ENCODE data around the gene PPIL1. TPM values are rescaled to one million over a fixed set of nuclear protein-coding genes. Genes with fewer than 3 reads are reported as not detected.

Gene PPIL1
- total and polyA plus RNA-seq, 10 of the 15 experiments (the other 5 are each of a cell fraction or from before 2014, with no cell fraction given) = 39.5 to 95.8 (median 70.5) TPM

DNA sequence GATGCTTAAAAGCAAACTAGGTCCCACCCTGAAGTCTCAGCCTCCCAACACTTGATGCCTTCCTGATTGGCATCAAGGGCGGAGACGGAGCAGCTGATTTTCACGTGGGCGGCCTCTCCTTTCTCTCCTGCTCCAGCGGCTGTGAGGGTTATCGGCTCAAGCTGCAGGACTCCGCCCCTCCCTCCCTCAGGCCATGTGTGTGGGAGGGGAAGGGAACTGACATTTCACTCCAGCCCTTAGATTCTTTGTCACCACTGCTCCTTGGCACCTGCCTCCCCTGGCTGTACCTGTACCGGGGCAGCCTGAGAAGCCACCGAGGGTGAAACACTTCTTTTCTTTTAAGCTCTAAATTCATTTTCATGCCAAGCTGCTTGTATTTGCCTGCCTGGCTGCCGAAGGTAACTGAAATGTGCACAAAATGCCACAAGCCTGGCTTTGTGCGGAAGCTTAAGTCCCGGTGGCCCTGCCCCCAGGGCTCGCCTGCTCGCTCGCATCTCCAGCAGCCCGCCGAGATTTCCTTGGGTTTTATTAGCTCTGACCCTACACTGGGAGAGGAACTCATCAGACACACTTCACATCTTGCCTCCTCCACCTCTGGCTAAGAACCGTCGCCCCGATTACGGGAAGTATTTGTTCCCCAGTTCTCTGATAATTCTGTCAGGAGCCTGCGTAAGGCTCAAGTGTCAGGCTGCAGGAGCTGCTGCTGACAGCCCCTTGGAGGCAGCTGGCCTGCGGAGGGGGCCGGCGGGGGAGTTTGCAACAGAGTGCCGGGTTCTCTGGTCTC is 25.8 kb downstream of the PPIL1 start:
- no peak for ATAC-seq
- FAIRE-seq = no peak
- Histone ChIP-seq H3K9me3 (replicated peaks; ENCODE audit: control insufficient read depth, insufficient read depth, low read length) (no peaks in the 10 kb centered on the region; the same call in 2 of the 3 replicates), H3K27me3 (replicated peaks in 1 of 2; ENCODE audit: control insufficient read depth in 2 of 2, insufficient read depth in 2 of 2, low read length in 1 of 2) (no peaks in the 10 kb centered on the region), H3K9ac (ENCODE audit: control insufficient read depth, insufficient read depth, low read length) (no peak overlapping the region), H3K27ac (ENCODE audit: control insufficient read depth, insufficient read depth) (no peak overlapping the region), H3K4me2 (ENCODE audit: control insufficient read depth, insufficient read depth) (no peak overlapping the region), H3K36me3 (ENCODE audit: control insufficient read depth in 2 of 2, insufficient read depth in 2 of 2, low read length in 1 of 2) (no peaks in the 10 kb centered on the region; a peak in 2 of 4 replicates), H2AFZ (ENCODE audit: control insufficient read depth, low read depth, low read length) (no peak overlapping the region), H3K79me2 (ENCODE audit: control insufficient read depth, insufficient read depth, low read length) (no peaks in the 10 kb centered on the region), H3K4me1 (ENCODE audit: control insufficient read depth, insufficient read depth, low read length) (no peaks in the 10 kb centered on the region), H3K4me3 (no peak overlapping the region), H4K20me1 (ENCODE audit: control insufficient read depth, insufficient read depth) (no peaks in the 10 kb centered on the region)
- WGBS (ENCODE audit: insufficient coverage, insufficient replicate concordance, low lambda C conversion rate, missing lambda C conversion rate) = 62% methylated on average over 26 of the region's 26 CpGs
- POLR2A ChIA-PET = no interaction called here
- DNase-seq (ENCODE audit: low read depth, low spot score) = no peak
- SMC1A ChIA-PET (ENCODE audit: uncharacterized antibody, unreplicated experiment) = interaction anchor here (0.7 to 7.2 kb wide), 6 partner anchors 12 to 322 kb away, joined by 3 to 106 read pairs (median 4); no protein-coding TSS in a partner anchor
- CTCF ChIA-PET = interaction anchor here (0.9 to 5.4 kb wide), 13 partner anchors 24 to 234 kb away, joined by 3 to 147 read pairs (median 8); partner anchors contain the start of genes C6orf89 and PPIL1
- RAD21 ChIA-PET (ENCODE audit: unreplicated experiment) = interaction anchor here (0.7 to 6.2 kb wide), 3 partner anchors 84 to 362 kb away, joined by 3 to 49 read pairs (median 3); no protein-coding TSS in a partner anchor
- in situ Hi-C loops (cut with MboI) (no loop called here), intact Hi-C loops (cut with micrococcal nuclease; ENCODE audit: unreplicated experiment) (no loop called here)
- BruUV-seq (replicated peaks) = no TSS peak
- no peak for TF ChIP-seq CREM (IDR thresholded peaks at IDR 0.05; ENCODE audit: low read depth)
- no peak for TF ChIP-seq IKZF2 (IDR thresholded peaks at IDR 0.05)
- TF ChIP-seq, protein P1, sequence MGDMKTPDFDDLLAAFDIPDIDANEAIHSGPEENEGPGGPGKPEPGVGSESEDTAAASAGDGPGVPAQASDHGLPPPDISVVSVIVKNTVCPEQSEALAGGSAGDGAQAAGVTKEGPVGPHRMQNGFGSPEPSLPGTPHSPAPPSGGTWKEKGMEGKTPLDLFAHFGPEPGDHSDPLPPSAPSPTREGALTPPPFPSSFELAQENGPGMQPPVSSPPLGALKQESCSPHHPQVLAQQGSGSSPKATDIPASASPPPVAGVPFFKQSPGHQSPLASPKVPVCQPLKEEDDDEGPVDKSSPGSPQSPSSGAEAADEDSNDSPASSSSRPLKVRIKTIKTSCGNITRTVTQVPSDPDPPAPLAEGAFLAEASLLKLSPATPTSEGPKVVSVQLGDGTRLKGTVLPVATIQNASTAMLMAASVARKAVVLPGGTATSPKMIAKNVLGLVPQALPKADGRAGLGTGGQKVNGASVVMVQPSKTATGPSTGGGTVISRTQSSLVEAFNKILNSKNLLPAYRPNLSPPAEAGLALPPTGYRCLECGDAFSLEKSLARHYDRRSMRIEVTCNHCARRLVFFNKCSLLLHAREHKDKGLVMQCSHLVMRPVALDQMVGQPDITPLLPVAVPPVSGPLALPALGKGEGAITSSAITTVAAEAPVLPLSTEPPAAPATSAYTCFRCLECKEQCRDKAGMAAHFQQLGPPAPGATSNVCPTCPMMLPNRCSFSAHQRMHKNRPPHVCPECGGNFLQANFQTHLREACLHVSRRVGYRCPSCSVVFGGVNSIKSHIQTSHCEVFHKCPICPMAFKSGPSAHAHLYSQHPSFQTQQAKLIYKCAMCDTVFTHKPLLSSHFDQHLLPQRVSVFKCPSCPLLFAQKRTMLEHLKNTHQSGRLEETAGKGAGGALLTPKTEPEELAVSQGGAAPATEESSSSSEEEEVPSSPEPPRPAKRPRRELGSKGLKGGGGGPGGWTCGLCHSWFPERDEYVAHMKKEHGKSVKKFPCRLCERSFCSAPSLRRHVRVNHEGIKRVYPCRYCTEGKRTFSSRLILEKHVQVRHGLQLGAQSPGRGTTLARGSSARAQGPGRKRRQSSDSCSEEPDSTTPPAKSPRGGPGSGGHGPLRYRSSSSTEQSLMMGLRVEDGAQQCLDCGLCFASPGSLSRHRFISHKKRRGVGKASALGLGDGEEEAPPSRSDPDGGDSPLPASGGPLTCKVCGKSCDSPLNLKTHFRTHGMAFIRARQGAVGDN (IDR thresholded peaks at IDR 0.05) = no peak
- TF ChIP-seq, protein P2, sequence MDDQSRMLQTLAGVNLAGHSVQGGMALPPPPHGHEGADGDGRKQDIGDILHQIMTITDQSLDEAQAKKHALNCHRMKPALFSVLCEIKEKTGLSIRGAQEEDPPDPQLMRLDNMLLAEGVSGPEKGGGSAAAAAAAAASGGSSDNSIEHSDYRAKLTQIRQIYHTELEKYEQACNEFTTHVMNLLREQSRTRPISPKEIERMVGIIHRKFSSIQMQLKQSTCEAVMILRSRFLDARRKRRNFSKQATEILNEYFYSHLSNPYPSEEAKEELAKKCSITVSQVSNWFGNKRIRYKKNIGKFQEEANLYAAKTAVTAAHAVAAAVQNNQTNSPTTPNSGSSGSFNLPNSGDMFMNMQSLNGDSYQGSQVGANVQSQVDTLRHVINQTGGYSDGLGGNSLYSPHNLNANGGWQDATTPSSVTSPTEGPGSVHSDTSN (IDR thresholded peaks at IDR 0.05; ENCODE audit: insufficient replicate concordance, low read depth, low read length) = no peak
- no peak for TF ChIP-seq MEF2B (IDR thresholded peaks at IDR 0.05; ENCODE audit: partially characterized antibody, poor library complexity, severe bottlenecking)
- TF ChIP-seq PAX8 (IDR thresholded peaks at IDR 0.05) = no peak
- TF ChIP-seq RAD21 (IDR thresholded peaks at IDR 0.05; ENCODE audit: insufficient read depth, low read depth, low read length) = no peak
- no peak for TF ChIP-seq SMAD1 (IDR thresholded peaks at IDR 0.05; ENCODE audit: low read depth, partially characterized antibody)
- TF ChIP-seq, protein P3, sequence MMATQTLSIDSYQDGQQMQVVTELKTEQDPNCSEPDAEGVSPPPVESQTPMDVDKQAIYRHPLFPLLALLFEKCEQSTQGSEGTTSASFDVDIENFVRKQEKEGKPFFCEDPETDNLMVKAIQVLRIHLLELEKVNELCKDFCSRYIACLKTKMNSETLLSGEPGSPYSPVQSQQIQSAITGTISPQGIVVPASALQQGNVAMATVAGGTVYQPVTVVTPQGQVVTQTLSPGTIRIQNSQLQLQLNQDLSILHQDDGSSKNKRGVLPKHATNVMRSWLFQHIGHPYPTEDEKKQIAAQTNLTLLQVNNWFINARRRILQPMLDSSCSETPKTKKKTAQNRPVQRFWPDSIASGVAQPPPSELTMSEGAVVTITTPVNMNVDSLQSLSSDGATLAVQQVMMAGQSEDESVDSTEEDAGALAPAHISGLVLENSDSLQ (IDR thresholded peaks at IDR 0.05) = no peak

All from GM12878 (cell line).